HepG2 (cell line): ENCODE results near the gene CCDC170. TPM values are rescaled to one million over a fixed set of nuclear protein-coding genes. Genes with fewer than 3 reads are reported as not detected.

Experiments used
- MIER3 ChIP-seq: IDR thresholded peaks from 2 replicates; pipeline ENCODE4 v1.6.1; 2016; ENCODE audit warnings: missing compliant biosample characterization, borderline replicate concordance
- SOX13 ChIP-seq, 3 experiments: fragments of 450-650 bp in 1 of 3; sonication (generic) in 1 of 3; formaldehyde crosslinking in 1 of 3; IDR thresholded peaks in 2 of 3; conservative IDR thresholded peaks in 1 of 3; 2 replicates each; pipeline versions ENCODE4 v1.5.0 to v1.6.1; 2016 to 2020; ENCODE audit warnings: antibody characterized with exemption in 1 of 3, mild to moderate bottlenecking in 1 of 3, missing compliant biosample characterization in 1 of 3, missing genetic modification reagents in 1 of 3, moderate library complexity in 1 of 3
- THYN1 ChIP-seq: sonication (generic); formaldehyde crosslinking; IDR thresholded peaks from 2 replicates; pipeline ENCODE4 v1.8.1; 2023; ENCODE audit warnings: low read depth, mild to moderate bottlenecking, moderate library complexity, missing genetic modification reagents, borderline replicate concordance
- ZFP36 ChIP-seq: fragments of 150-350 bp; IDR thresholded peaks from 2 replicates; pipeline ENCODE4 v1.6.1; 2018; ENCODE audit warnings: borderline replicate concordance, low read length, low read depth; ENCODE audit not compliant: partially characterized antibody
- polyA plus RNA-seq, 8 experiments: library from polyadenylated mRNA; depleted of rRNA in 3 of 8; stranded (reverse) in 7 of 8; unstranded in 1 of 8; fragments of >200 nt; fragmentation: Illumina TruSeq in 4 of 8; extraction: Trizol in 4 of 8; gene quantifications; 2 replicates each; pipeline versions ENCODE4 v1.2.1 to v1.2.3, GENCODE V29; 2011 to 2016; ENCODE audit warnings: low read depth in 4 of 8, missing spikeins in 1 of 8, mixed read lengths in 1 of 8; ENCODE audit not compliant: insufficient read depth in 1 of 8
- total RNA-seq, 5 experiments: library from RNA; depleted of rRNA; stranded (reverse); fragments of >200 nt; fragmentation: Illumina TruSeq; extraction: Trizol; gene quantifications; 2 replicates each; pipeline ENCODE4 v1.2.3, GENCODE V29; 2016; ENCODE audit warnings: low read depth in 1 of 5
- TF ChIP-seq, protein P1 (sequence below), 2 experiments: sonication (generic) in 1 of 2; formaldehyde crosslinking in 1 of 2; IDR thresholded peaks; 2 replicates each; pipeline versions ENCODE4 v1.6.1 to v1.9.0; 2014 to 2022; ENCODE audit warnings: antibody characterized with exemption in 1 of 2, borderline replicate concordance in 1 of 2, inconsistent platforms in 1 of 2, low read depth in 1 of 2, missing genetic modification reagents in 1 of 2
- TF ChIP-seq, protein P2 (sequence below): sonication (generic); formaldehyde crosslinking; IDR thresholded peaks from 2 replicates; pipeline ENCODE4 v1.8.0; 2022; ENCODE audit warnings: mild to moderate bottlenecking, missing genetic modification reagents, moderate library complexity
- TF ChIP-seq, protein P3 (sequence below): sonication (generic); formaldehyde crosslinking; IDR thresholded peaks from 2 replicates; pipeline ENCODE4 v1.4.0; 2020; ENCODE audit warnings: missing genetic modification reagents
- TF ChIP-seq, protein P4 (sequence below): sonication (generic); formaldehyde crosslinking; IDR thresholded peaks from 2 replicates; pipeline ENCODE4 v1.4.0; 2020; ENCODE audit warnings: missing genetic modification reagents, borderline replicate concordance
- TF ChIP-seq, protein P5 (sequence below): sonication (generic); formaldehyde crosslinking; IDR thresholded peaks from 2 replicates; pipeline ENCODE4 v1.9.0; 2021; ENCODE audit warnings: missing genetic modification reagents, borderline replicate concordance

The CCDC170 gene
- total and polyA plus RNA-seq, 2 of the 13 experiments (the other 11 are each of a cell fraction or from before 2014, with no cell fraction given), result 0.90 to 5.1 TPM

DNA sequence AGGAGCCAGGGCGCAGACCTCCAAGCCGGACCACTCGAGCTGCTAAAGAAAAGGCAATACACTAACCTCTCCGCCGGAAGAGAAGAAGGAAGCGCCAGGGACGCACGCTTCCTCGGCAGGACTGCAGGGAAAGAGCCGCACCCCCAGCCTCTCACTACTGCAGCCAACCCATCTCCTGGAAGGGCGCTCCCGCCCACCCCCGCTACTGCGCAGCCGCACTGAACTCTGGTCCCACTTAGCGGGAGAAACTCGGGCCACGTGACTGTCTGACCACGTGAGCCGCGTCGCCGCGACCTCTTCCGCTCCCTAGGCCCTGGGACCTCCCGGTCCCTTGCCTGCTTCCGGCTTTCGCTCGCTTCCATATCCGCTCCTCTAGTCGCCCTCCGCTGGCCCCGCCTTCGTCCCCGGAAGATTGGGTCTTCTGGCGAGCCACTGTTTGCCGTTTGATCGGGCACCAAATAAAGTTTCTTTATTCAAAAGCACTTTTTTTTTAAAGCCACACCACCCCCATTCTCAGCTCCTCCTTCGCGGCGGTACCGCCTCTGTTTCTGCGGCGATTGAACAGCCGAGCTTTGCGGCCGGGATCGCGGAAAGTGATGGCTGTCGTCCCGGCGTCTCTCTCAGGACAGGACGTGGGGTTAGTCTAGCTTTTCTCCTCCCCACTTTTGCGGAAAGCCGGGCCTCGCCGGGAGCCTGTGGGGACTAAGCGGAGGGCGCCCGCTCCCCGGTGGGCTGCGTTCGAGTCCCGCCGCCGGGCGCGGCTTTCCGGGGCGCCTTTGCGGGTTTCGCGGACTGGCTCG is 41.7 kb upstream of the CCDC170 start, which contains the start of gene RMND1 (continued):
- TF ChIP-seq, protein P1, sequence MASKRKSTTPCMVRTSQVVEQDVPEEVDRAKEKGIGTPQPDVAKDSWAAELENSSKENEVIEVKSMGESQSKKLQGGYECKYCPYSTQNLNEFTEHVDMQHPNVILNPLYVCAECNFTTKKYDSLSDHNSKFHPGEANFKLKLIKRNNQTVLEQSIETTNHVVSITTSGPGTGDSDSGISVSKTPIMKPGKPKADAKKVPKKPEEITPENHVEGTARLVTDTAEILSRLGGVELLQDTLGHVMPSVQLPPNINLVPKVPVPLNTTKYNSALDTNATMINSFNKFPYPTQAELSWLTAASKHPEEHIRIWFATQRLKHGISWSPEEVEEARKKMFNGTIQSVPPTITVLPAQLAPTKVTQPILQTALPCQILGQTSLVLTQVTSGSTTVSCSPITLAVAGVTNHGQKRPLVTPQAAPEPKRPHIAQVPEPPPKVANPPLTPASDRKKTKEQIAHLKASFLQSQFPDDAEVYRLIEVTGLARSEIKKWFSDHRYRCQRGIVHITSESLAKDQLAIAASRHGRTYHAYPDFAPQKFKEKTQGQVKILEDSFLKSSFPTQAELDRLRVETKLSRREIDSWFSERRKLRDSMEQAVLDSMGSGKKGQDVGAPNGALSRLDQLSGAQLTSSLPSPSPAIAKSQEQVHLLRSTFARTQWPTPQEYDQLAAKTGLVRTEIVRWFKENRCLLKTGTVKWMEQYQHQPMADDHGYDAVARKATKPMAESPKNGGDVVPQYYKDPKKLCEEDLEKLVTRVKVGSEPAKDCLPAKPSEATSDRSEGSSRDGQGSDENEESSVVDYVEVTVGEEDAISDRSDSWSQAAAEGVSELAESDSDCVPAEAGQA (IDR thresholded peaks at IDR 0.05; ENCODE audit: low read depth), result peak; percentile 84
- TF ChIP-seq, protein P1 (CRISPR knock-in tag; IDR thresholded peaks at IDR 0.05; ENCODE audit: borderline replicate concordance), result peak; percentile 92; the same call in 1 of the 2 replicates
- TF ChIP-seq, protein P2, sequence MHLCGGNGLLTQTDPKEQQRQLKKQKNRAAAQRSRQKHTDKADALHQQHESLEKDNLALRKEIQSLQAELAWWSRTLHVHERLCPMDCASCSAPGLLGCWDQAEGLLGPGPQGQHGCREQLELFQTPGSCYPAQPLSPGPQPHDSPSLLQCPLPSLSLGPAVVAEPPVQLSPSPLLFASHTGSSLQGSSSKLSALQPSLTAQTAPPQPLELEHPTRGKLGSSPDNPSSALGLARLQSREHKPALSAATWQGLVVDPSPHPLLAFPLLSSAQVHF (CRISPR knock-in tag), result peak; percentile 66; the same call in 1 of the 2 replicates
- TF ChIP-seq SOX13 (IDR thresholded peaks at IDR 0.05), result peak; percentile 13
- TF ChIP-seq SOX13 (CRISPR knock-in tag; conservative IDR thresholded peaks at IDR 0.05 in 1 of 2, IDR thresholded peaks at IDR 0.05 in 1 of 2), result peak in 1 of 2 experiments; percentile 73; a peak in 1 of 4 replicates
- TF ChIP-seq, protein P3, sequence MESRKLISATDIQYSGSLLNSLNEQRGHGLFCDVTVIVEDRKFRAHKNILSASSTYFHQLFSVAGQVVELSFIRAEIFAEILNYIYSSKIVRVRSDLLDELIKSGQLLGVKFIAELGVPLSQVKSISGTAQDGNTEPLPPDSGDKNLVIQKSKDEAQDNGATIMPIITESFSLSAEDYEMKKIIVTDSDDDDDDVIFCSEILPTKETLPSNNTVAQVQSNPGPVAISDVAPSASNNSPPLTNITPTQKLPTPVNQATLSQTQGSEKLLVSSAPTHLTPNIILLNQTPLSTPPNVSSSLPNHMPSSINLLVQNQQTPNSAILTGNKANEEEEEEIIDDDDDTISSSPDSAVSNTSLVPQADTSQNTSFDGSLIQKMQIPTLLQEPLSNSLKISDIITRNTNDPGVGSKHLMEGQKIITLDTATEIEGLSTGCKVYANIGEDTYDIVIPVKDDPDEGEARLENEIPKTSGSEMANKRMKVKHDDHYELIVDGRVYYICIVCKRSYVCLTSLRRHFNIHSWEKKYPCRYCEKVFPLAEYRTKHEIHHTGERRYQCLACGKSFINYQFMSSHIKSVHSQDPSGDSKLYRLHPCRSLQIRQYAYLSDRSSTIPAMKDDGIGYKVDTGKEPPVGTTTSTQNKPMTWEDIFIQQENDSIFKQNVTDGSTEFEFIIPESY (CRISPR knock-in tag), result peak; percentile 52
- no peak for TF ChIP-seq ZFP36
- TF ChIP-seq, protein P4, sequence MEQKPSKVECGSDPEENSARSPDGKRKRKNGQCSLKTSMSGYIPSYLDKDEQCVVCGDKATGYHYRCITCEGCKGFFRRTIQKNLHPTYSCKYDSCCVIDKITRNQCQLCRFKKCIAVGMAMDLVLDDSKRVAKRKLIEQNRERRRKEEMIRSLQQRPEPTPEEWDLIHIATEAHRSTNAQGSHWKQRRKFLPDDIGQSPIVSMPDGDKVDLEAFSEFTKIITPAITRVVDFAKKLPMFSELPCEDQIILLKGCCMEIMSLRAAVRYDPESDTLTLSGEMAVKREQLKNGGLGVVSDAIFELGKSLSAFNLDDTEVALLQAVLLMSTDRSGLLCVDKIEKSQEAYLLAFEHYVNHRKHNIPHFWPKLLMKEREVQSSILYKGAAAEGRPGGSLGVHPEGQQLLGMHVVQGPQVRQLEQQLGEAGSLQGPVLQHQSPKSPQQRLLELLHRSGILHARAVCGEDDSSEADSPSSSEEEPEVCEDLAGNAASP, result peak; percentile 80
- peak; percentile 99 for TF ChIP-seq MIER3 (CRISPR knock-in tag)
- no peak; the same call in 1 of the 2 replicates for TF ChIP-seq THYN1 (CRISPR knock-in tag)
- TF ChIP-seq, protein P5, sequence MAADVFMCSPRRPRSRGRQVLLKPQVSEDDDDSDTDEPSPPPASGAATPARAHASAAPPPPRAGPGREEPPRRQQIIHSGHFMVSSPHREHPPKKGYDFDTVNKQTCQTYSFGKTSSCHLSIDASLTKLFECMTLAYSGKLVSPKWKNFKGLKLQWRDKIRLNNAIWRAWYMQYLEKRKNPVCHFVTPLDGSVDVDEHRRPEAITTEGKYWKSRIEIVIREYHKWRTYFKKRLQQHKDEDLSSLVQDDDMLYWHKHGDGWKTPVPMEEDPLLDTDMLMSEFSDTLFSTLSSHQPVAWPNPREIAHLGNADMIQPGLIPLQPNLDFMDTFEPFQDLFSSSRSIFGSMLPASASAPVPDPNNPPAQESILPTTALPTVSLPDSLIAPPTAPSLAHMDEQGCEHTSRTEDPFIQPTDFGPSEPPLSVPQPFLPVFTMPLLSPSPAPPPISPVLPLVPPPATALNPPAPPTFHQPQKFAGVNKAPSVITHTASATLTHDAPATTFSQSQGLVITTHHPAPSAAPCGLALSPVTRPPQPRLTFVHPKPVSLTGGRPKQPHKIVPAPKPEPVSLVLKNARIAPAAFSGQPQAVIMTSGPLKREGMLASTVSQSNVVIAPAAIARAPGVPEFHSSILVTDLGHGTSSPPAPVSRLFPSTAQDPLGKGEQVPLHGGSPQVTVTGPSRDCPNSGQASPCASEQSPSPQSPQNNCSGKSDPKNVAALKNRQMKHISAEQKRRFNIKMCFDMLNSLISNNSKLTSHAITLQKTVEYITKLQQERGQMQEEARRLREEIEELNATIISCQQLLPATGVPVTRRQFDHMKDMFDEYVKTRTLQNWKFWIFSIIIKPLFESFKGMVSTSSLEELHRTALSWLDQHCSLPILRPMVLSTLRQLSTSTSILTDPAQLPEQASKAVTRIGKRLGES (CRISPR knock-in tag), result peak; percentile 33; the same call in 1 of the 2 replicates
